ENCODE measurements around the gene RHOH. TPM values are rescaled to one million over a fixed set of nuclear protein-coding genes. Genes with fewer than 3 reads are reported as not detected.

RHOH gene
- total RNA-seq, 4 donors from 2014 or later: 0.67 to 2.7 (median 1.4) TPM

DNA sequence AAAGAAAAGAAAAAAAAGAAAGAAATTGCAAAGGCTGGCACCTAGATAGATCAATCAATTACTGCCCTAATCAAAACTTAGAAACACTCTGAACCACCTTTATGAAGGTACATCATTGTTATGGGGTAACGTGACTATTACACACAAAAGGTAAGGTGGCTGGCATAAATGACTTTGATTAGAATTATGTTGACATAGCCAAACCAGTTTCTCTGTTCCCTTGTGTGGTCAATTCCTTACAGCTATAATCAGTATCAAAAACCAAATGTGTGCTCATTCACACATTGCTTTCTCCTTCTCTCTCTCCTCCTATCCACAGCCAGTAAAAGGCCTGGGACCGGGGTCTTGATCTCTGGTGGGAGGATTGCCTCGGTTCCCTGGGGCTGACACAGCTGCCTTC, 48.7 kb downstream of the RHOH start:
- Histone ChIP-seq H3K4me1 (no peaks in the 10 kb centered on the region), H3K27ac (no peak overlapping the region), H3K36me3 (no peaks in the 10 kb centered on the region), H3K4me3 (replicated peaks in 1 of 3) (no peak overlapping the region), H3K9me3 (no peaks in the 10 kb centered on the region), H3K27me3 (no peaks in the 10 kb centered on the region)
- TF ChIP-seq, protein P1, sequence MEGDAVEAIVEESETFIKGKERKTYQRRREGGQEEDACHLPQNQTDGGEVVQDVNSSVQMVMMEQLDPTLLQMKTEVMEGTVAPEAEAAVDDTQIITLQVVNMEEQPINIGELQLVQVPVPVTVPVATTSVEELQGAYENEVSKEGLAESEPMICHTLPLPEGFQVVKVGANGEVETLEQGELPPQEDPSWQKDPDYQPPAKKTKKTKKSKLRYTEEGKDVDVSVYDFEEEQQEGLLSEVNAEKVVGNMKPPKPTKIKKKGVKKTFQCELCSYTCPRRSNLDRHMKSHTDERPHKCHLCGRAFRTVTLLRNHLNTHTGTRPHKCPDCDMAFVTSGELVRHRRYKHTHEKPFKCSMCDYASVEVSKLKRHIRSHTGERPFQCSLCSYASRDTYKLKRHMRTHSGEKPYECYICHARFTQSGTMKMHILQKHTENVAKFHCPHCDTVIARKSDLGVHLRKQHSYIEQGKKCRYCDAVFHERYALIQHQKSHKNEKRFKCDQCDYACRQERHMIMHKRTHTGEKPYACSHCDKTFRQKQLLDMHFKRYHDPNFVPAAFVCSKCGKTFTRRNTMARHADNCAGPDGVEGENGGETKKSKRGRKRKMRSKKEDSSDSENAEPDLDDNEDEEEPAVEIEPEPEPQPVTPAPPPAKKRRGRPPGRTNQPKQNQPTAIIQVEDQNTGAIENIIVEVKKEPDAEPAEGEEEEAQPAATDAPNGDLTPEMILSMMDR (IDR thresholded peaks at IDR 0.05): no peak
- no peak for TF ChIP-seq POLR2A (IDR thresholded peaks at IDR 0.05)
- intact Hi-C loops (cut with DNase I): no loop called here
- WGBS, 2 donors: 82 to 94% methylated on average over 3 of the region's 3 CpGs
- DNase-seq: no peak

DNA sequence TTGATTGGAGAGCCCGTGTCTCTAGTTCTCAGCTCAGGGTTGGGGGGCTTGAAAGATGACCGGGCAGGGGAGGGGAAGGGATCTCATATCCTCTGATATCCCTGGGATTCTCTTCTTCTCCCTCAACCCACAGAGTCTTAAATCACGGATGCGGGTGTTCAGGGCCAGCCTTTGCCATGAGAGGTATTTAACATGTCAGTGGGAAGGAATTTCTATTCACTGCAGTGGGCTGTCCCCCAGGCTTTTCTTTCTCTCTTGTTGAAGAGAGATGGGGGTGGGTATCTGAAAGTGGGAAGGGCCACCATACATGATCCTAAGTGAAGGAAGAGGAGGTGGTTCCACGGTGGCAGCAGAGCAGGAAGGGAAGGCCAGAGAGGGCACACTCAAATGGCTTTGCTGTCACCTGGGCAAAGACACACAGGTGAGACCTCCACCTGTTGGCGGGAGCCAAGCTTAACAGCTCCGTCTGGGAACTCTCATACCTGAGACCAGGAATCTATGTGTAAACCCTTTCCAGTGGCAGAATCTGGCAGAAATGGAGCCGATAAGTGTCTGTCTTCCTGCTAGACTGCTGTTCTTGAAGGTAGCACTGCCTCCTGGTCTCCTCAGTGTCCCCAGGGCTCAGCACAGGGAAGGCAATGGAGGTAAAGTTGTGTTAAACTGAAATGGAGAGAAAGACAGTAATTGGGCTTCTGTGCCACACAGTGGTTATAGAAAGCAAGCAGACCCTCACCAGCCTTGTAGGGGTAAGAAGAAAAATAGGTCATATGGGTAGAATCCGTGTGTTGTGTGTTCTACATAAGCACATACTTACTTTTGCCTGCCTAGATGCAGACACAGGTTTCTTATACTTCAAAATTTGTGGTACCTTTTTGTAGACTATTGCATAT, 49.4 kb downstream of the RHOH start:
- no peak overlapping the region for H3K27ac ChIP-seq
- no peaks in the 10 kb centered on the region for H3K4me1 ChIP-seq
- H3K9me3 ChIP-seq: no peaks in the 10 kb centered on the region
- TF ChIP-seq, protein P1 (IDR thresholded peaks at IDR 0.05): no peak
- no peak for TF ChIP-seq POLR2A (IDR thresholded peaks at IDR 0.05)
- no peaks in the 10 kb centered on the region for H3K27me3 ChIP-seq
- no peak overlapping the region for H3K4me3 ChIP-seq (replicated peaks in 1 of 3)
- no peak for DNase-seq
- no peaks in the 10 kb centered on the region for H3K36me3 ChIP-seq
- intact Hi-C loops (cut with DNase I): no loop called here
- 81 to 84% methylated on average over 9 of the region's 9 CpGs for WGBS, 2 donors

DNA sequence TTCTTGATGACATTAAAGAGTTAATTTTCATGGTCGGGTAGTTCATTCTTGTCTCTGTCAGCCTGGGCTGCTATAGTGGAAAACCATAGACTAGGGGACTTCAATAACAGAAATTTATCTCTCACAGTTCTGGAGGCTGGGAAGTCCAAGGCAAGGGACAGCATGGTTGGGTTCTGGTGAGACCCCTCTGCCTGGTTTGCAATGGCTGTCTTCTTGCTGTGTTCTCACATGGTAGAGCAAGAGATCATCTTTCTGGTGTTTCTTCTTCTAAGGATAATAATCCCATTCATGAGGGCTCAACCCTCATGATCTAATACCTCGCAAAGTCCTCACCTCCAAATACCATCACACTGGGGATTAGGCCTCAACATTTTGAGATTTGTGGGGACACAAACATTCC, 50.1 kb downstream of the RHOH start:
- WGBS, 2 donors: 78 to 80% methylated on average over 2 of the region's 2 CpGs
- Histone ChIP-seq H3K27me3 (no peaks in the 10 kb centered on the region), H3K4me1 (no peaks in the 10 kb centered on the region), H3K36me3 (no peaks in the 10 kb centered on the region), H3K9me3 (no peaks in the 10 kb centered on the region), H3K4me3 (replicated peaks in 1 of 3) (no peak overlapping the region), H3K27ac (no peak overlapping the region)
- no peak for DNase-seq
- no peak for TF ChIP-seq POLR2A (IDR thresholded peaks at IDR 0.05)
- TF ChIP-seq, protein P1 (IDR thresholded peaks at IDR 0.05): no peak
- intact Hi-C loops (cut with DNase I): no loop called here

DNA sequence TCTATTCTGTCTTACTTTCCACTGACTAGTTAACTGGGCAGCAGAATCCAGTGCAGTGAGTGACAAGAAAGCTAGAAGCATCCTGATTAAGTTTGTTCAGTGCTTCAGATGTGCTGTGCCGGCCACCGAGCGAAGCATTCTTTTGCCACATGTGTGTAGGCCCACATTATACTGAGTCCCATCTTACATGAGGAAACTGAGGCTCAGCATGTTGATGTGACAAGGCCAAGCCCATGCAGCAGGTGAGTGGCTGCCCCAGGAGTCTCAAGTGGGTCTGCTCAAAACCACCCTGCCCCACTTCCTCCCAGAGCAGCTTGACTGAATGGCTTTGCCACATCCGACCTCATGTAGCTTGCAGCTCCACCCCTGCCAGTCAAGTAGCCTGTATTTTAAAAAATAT, 50.5 kb downstream of the RHOH start:
- TF ChIP-seq, protein P1 (IDR thresholded peaks at IDR 0.05): no peak
- TF ChIP-seq POLR2A (IDR thresholded peaks at IDR 0.05): no peak
- 77 to 98% methylated on average over 4 of the region's 4 CpGs for WGBS, 2 donors
- Histone ChIP-seq H3K4me1 (no peaks in the 10 kb centered on the region), H3K4me3 (replicated peaks in 1 of 3) (no peak overlapping the region), H3K36me3 (no peaks in the 10 kb centered on the region), H3K9me3 (no peaks in the 10 kb centered on the region), H3K27me3 (no peaks in the 10 kb centered on the region), H3K27ac (no peak overlapping the region)
- DNase-seq: no peak
- intact Hi-C loops (cut with DNase I): no loop called here

DNA sequence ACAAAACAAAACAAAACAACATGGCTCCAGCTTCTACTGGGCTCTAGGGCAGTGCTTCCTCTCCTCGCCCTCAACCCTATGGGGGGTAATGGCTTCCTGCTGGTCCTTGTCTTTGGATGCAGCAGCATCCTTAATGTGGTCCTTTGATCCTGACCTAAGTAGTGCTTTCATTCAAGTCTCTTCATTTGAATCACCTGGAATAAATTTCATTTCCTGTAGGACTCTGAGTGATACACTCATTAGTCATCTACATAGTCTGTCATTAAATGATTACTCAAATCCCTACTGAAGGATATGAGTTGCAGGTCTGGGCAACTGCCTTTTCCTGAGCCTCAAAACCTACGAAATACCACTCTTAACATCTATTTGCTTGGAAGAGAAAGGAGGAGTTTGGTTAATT, 54.5 kb downstream of the RHOH start:
- WGBS, 2 donors: 85 to 88% methylated on average over 2 of the region's 2 CpGs
- H3K4me1 ChIP-seq: no peaks in the 10 kb centered on the region
- H3K27me3 ChIP-seq: no peaks in the 10 kb centered on the region
- H3K27ac ChIP-seq: no peak overlapping the region
- no peak overlapping the region for H3K4me3 ChIP-seq (replicated peaks in 1 of 3)
- intact Hi-C loops (cut with DNase I): no loop called here
- TF ChIP-seq, protein P1 (IDR thresholded peaks at IDR 0.05): no peak
- no peak for TF ChIP-seq POLR2A (IDR thresholded peaks at IDR 0.05)
- no peaks in the 10 kb centered on the region for H3K9me3 ChIP-seq
- H3K36me3 ChIP-seq: no peaks in the 10 kb centered on the region
- DNase-seq: no peak
